HL-60 (cell line): ENCODE data around the gene EPB41L2.

Experiments used
- DNase-seq, 2 experiments: peaks; one replicate each; pipeline ENCODE4 v3.0.0-alpha.2; 2010 to 2020; ENCODE audit warnings: low read depth in 1 of 2, low spot score in 1 of 2
- H3K27ac ChIP-seq: fragments of 250-450 bp; sonication (Bioruptor Pico); replicated peaks from 2 replicates; pipeline ENCODE4 v1.5.1; 2020; ENCODE audit warnings: mild to moderate bottlenecking, moderate library complexity
- H3K27me3 ChIP-seq: fragments of 250-450 bp; sonication (Bioruptor Pico); 2 replicates; pipeline ENCODE4 v1.5.1; 2021; ENCODE audit warnings: mild to moderate bottlenecking, moderate library complexity; ENCODE audit not compliant: insufficient read depth, poor library complexity, severe bottlenecking
- H3K4me3 ChIP-seq: replicated peaks from 2 replicates; pipeline ENCODE4 v1.5.1; 2011; ENCODE audit warnings: mild to moderate bottlenecking, control low read depth, low read length; ENCODE audit not compliant: insufficient read depth
- CTCF ChIP-seq: IDR thresholded peaks from one replicate; pipeline ENCODE4 v1.5.1; 2011; ENCODE audit warnings: low read length, control low read depth, inconsistent platforms; ENCODE audit not compliant: insufficient read depth
- GABPA ChIP-seq: IDR thresholded peaks from 2 replicates; pipeline ENCODE4 v1.6.1; 2012; ENCODE audit warnings: low read depth
- POLR2AphosphoS5 ChIP-seq: IDR thresholded peaks from 2 replicates; pipeline ENCODE4 v1.6.1; 2012; ENCODE audit warnings: low read depth
- SPI1 ChIP-seq: IDR thresholded peaks from 2 replicates; pipeline ENCODE4 v1.6.1; 2012; ENCODE audit warnings: low read depth, mild to moderate bottlenecking, borderline replicate concordance
- TF ChIP-seq, protein P1 (sequence below): IDR thresholded peaks from 2 replicates; pipeline ENCODE4 v1.6.1; 2012; ENCODE audit warnings: low read depth; ENCODE audit not compliant: insufficient replicate concordance

Gene EPB41L2

GRCh38 chr6:131065824-131066171 is 2.8 kb upstream of the EPB41L2 start:
- Histone ChIP-seq H3K27ac (no peak overlapping the region), H3K4me3 (no peak overlapping the region), H3K27me3 (peaks cover 18% of the 10 kb centered on the region)
- DNase-seq = no peak
- TF ChIP-seq CTCF (no peak), GABPA (no peak)
- TF ChIP-seq, protein P1, sequence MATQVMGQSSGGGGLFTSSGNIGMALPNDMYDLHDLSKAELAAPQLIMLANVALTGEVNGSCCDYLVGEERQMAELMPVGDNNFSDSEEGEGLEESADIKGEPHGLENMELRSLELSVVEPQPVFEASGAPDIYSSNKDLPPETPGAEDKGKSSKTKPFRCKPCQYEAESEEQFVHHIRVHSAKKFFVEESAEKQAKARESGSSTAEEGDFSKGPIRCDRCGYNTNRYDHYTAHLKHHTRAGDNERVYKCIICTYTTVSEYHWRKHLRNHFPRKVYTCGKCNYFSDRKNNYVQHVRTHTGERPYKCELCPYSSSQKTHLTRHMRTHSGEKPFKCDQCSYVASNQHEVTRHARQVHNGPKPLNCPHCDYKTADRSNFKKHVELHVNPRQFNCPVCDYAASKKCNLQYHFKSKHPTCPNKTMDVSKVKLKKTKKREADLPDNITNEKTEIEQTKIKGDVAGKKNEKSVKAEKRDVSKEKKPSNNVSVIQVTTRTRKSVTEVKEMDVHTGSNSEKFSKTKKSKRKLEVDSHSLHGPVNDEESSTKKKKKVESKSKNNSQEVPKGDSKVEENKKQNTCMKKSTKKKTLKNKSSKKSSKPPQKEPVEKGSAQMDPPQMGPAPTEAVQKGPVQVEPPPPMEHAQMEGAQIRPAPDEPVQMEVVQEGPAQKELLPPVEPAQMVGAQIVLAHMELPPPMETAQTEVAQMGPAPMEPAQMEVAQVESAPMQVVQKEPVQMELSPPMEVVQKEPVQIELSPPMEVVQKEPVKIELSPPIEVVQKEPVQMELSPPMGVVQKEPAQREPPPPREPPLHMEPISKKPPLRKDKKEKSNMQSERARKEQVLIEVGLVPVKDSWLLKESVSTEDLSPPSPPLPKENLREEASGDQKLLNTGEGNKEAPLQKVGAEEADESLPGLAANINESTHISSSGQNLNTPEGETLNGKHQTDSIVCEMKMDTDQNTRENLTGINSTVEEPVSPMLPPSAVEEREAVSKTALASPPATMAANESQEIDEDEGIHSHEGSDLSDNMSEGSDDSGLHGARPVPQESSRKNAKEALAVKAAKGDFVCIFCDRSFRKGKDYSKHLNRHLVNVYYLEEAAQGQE = no peak

DNA sequence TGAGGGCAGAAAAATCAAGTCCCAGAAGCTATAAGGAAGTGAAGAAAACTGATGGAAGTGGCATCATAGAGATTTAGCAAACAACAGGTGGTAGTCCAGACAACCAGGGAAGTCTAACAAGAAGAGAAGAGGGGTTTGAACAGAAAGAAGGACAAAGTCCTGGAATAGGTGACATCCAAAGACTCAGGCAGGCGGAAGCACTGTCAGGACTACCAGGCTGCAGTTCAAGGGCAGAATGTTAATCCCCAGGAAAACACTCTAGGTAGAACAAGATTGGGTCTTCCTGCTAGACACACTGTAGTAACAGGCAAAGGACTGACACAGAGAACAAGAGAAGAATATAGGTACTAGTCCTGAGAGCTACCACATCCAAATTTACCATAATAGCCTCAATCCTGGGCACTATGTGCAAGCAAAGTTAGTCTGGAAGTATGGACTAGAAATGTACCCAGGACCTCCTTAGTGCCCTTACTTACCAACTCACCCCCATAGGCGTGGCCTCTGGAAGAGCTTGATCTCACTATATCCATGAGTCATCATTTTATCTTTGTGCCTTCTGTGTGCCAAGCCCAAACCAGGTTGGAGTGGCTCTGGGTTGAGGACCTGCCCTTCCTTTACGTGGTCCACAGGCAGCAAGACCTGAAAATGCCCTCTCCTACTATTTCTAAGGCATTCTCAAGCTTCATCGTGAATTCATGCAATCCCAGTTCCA is 2.2 kb upstream of the EPB41L2 start:
- no peak overlapping the region for H3K27ac ChIP-seq
- no peak for TF ChIP-seq CTCF
- TF ChIP-seq, protein P1 = no peak
- no peak for TF ChIP-seq POLR2AphosphoS5
- no peak for TF ChIP-seq SPI1
- no peak for TF ChIP-seq GABPA
- DNase-seq = no peak
- no peak overlapping the region for H3K4me3 ChIP-seq
- H3K27me3 ChIP-seq = peaks cover 21% of the 10 kb centered on the region

DNA sequence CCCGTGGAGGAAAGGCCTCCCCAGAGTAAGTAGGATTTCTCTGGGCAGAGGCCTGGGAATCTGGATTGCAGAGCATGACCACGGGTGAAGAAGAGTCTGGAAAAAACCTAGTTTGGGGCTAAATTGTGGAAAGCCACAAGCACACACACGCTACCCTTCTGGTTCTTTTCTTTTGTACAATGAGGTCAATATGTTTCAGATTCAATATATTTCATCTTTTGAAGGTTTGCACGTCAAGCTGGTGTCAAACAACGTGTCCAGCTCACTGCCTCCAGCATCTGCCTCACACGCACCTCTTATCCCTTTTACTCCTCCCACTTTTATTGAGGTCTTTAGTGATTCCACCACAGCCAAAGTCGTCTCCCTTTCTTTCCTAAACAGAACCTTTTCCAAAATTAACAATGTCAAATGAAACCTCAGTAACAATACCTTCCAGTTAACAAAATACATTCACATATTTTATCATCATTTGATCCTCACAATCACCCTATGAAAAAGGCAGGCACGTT is 773 bp upstream of the EPB41L2 start:
- Histone ChIP-seq H3K27ac (no peak overlapping the region), H3K4me3 (no peak overlapping the region; the same call in 1 of the 2 replicates), H3K27me3 (peaks cover 22% of the 10 kb centered on the region)
- DNase-seq = no peak
- TF ChIP-seq GABPA = no peak
- no peak for TF ChIP-seq SPI1

DNA sequence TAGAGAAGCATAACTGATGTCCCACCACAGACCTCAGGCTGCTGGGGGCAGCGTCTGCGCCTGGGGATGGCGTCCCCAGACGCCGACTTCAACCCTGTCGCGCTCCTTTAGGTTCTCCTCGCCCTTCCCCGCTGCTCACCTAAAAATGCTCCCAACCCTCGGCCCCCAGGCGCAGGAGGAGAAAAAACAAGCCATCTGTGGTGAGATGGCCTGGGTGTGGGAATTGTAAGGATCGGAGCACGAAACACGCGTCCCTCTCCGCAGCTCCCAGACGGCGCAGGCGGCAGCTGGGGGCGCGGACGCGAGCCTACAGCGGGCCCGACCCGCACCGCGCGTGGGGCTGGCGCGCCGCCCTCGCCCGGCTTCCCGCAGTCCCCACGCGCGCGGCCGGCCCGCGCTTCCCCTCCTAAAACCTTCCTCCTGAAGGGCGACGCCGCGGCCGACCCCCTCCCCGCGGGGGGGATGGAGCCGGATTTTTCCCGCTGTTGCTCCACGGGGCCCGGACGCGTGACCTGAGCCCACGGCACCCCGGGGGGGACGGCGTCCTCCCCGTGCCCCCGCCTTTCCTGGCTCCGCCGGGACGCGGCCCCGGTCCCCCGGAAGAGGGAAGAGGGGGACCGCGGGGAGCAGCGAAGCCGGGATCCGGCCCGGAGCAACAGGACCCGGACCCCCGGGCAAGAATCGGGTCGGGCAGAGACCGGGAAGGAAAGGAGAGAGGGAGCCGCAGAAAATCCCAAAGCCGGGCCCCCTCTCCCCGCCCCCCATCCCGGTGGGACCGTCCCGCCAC is 611 bp downstream of the EPB41L2 start:
- no peak for TF ChIP-seq CTCF
- TF ChIP-seq, protein P1 = no peak
- TF ChIP-seq POLR2AphosphoS5 = no peak
- peak overlapping the region; percentile 47 for H3K4me3 ChIP-seq
- H3K27me3 ChIP-seq = peaks cover 22% of the 10 kb centered on the region
- DNase-seq = no peak
- no peak overlapping the region for H3K27ac ChIP-seq
